Fibroblast of skin of right quadriceps (primary cell): ENCODE results near the gene SLC37A1.

ENCODE experiments used
- DNase-seq: peaks from one replicate; pipeline ENCODE4 v3.0.0-alpha.2; 2013

SLC37A1 gene

DNA sequence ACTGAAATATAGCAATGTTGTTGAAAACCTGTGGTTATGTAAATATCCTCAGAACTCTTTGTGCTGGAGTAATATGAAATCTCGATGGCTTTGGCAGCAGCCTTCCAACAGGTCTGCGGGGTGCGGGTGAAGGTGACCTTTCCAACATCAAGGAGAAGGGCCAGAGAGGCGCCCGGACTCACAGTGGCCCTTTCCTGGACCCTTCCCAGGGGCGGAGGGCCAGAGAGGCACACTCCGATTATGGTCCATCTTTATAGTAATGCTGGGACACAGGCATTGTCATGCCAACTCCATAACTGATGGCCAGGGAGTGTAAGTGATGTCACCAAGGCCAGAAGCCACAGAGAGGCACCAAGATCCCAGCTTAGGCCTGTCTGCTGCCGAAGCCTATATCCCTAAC is 18.1 kb downstream of the SLC37A1 start:
- no peak for DNase-seq

DNA sequence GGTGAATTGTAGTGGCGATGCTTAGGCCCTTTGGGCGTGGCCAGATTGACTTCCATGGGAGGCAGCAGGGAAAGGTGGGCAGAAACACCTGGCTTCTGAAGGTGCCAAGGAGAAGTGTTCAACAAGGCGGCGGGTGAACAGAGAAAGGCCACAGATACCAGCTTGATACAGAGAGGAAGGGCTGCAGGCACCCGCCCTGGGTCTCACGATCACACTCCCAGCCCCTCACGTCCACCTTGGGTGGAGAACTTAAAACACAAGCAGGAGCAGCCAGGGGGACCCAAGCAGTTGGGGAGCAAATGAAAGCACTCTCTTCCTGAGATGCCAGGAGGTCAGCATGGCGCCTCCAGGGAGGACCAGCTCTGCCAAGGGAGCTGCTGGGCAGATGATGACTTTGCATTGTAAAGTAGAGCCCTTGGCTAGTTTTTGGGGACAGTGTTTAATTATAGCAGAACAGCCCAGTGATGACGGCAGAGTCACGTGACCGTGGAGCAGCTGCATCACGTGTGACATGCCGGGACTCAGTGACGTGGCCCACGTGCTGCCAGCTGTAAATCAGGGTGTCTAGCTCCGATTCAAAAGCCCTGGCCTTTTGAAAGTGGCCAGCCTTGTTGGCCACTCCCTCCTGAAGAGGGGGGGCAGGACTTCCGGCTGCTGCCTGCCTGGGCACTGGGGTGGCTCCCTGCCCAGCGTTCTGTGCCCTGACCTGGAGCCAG is 19.0 kb downstream of the SLC37A1 start:
- DNase-seq = no peak

DNA sequence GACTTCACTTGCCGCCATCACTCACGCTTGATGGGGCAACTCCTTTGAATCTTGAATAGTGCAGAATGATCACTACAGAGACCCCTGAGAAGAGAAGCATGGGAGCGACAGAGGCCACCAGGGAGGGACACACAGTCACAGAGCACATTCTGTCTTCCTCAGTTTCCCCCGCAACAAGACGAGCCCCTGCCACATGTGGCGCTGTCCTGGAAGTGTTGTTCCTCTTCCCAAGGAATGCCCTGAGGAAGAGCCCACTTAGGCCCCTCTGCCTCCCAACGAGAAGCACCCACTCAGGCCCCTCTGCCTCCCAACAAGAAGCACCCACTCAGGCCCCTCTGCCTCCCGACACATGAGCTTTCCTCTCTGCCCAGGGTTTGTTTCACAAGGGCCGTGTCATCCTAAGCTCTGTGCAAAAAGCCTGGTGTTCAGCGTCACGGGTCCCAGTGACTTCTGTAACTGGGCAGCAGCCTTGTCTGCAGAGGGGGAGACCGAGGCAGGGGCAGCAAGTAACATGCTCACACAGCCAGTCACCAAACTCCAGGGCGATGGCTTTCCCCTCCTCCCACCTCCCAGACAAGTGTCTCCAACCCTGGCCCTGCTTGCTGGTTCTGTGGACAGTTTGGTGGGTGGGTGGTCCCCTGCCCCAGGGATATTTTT is 19.8 kb downstream of the SLC37A1 start:
- no peak for DNase-seq

DNA sequence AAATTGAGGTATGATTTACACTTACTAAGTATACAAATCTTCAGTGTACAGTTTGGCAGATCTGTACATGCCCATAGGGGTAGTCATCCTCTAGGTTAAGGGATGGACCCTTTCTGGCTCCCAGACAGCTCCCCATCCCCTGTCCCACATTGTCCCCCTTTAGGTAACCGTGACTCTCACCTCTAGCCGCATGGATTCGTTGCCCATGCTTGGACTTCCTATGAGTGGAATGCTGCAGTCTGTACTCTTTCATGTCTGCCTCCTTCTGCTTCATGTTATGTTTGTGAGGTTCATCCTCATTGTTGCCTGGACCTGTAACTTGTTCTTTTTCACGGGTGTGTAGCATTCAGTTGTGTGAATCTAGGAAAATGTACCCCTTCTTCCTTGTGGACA is 20.3 kb downstream of the SLC37A1 start:
- DNase-seq = no peak

DNA sequence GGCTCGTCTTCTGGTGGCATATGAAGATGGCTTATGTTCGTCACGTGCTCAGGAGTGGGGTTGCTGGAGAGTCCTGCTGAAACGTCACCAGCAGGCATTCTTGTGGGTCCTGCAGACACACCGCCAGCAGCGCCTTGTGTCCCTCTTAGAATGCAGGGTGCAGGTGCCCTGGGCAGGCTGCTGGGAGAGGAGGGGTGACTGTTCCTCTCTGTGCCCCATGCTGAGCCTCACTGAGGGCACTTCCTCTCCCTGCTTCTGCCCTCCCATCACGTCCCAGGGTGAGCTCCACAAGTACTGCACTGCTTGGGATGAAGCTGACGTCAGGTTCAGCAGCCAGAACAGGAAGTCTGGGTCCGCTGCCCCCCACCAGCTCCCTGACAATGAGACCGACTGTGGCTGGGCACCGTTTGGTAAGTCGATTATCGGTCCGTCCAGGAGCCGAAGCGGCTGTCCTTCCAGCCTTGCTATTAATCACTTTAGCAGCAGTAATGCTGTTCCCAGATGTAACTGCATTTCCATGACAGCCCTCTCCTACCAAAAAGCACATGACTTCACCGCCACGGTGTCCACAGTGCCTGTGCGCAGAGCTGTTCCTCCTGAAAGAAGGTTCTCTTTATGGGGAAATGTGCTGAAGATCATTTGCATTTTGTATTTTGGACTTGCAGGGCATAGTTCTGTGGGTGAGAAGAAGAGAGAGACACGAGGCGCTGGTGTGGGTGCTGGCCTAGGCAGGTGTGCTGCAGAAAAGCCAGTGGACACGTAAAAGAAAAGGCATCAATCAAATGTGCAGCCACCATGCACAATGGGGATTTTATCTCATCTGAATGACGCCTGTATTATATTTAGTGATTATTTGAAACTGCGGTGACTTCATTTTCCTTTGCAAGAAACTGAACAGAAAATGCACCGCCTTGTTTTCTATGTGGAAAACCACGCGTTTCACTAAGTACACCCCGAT is 21.0 kb downstream of the SLC37A1 start:
- DNase-seq = no peak

DNA sequence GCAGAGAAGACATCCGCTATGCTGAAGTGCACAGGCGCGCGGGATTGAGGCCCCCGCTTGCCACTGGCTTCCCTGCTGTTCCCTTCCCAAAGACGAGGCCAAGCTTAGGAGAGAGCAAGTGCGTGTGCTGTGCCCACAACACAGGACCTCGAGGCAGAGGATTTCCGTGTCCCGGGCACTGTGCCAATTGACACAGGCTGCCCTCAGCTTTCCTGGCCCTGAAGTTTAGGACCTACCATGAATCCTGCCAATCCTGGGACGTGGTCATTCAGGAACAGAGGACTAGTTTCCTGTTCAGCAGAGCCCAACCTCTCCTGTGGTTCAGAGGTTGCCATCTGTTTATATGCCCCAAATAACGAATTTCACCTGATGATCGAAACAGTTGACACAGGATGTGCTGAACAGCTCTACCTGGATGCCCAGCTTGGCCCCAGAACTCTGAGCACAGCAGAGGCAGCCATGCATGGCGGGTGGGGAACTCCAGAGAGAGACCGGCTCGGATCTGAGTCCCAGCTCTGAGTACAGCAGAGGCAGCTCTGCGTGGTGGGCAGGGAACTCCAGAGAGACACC is 22.0 kb downstream of the SLC37A1 start:
- DNase-seq = no peak

DNA sequence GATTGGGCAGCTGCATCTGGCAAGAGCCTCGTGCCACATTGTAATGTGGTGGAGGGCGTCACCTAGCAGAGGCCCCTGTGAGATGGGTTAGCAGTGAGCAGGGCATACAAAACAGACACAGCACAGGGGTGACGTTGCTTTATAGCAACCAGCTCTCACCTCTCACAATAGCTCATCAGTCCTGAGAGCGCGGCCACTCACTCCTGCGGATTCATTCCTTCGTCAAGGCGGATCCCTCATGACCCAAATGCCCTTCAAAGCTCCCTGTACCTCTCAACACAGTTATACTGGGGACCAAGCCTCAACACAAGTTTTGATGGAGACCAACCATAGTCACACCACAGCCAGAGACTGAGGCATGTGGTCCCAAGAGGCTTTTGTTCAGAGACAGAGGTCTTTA is 22.9 kb downstream of the SLC37A1 start:
- no peak for DNase-seq

DNA sequence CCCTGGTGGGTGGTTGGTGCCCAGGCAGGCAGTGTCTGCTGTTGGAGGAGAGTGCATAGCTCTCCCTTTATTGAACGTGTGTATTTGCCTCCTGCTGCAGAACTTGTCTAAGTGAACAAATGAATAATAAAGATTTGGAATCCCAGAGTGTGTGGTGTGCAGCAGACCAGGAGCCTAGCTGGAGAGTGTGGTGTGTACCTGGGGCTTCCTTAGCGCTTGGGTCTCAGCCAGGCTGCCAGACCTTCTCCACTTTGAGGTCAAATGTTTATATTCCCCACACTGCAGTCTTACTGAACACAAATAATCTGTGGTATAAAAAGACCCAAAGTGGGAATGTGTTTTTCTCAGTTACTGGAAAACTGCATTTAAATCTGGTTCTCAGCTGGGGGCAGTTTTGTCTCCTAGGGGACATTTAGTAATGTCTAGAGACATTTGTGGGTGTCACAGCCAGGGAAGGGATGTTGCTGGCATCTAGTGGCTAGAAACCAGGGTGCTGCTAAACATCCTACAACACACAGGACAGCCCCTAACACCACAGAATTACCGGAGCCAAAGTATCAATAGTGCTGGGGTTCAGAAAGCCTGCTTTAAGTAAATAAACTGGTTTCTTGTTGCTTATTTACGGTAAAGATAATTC is 23.6 kb downstream of the SLC37A1 start:
- DNase-seq = no peak

DNA sequence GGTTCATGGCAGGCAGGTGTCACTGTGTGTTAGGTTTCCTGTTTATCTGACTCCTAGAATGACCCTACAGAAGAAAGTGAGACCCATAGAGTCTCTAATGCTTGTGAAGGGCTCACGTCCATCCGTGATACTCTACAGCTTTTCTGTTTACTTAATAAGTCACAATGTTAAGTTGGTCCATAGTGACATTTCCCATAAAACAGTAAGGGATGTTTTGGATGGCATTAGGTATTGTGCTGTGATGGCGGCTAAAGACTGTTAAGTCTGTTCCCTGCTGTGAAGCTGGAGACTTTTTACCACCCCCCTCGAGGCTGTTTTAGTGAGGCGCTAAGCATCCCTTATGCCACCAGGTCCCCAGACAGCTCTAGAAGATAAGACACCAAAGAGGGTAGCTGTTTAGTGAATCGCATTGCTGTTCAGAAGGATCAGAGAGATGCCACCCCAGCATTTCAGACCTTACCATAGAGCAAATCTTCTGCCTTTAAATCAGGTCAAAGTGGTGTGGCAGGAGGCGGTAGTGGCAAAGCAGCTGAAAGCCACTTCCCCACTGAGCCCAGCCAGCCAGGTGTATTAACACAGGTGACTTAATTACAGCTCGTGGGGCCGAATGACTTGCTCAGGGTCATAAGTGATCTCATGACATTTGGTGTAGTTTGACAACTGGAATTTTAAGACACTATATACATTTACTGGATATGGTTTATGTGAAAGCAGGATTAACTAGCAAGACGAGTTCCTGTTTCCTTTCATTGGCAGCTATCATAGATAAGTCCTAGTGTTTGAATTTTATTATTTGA is 25.0 kb downstream of the SLC37A1 start:
- DNase-seq = no peak

DNA sequence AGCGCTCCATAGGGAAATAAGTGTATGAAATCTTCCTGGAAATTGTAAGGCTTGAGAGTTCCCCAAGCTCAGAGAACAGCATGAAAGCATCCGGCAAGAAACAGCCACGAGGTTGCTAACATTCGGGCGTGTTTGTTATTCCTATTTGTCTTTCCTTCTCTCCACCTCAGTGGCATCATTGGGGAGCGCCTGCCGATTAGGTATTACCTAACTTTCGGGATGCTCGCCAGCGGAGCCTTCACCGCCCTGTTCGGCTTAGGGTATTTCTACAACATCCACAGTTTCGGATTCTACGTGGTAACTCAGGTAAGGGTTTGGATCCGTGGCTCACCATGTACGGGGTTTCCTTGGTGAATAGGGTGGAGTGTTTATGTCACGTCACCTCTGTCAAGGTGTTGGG is 25.7 kb downstream of the SLC37A1 start:
- no peak for DNase-seq

DNA sequence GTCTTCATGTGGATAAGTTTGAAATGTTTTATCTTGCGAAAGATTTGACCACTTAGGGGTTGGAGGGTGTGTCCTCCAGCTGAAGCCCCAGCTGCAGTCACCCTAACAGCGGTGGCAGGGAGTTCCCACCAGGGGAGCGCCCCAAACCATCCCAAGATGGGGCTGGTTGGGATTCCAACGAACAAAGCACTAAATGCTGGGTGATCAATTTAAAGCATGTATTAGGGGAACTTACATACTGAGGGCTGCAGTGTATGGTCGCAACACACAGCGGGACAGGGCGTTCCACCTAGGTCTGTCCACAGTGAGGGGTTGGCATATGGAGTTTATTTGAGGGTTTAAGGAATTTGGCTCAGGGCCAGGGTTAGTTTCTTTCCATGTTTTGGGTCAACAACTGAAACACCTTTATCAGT is 26.3 kb downstream of the SLC37A1 start:
- no peak for DNase-seq

DNA sequence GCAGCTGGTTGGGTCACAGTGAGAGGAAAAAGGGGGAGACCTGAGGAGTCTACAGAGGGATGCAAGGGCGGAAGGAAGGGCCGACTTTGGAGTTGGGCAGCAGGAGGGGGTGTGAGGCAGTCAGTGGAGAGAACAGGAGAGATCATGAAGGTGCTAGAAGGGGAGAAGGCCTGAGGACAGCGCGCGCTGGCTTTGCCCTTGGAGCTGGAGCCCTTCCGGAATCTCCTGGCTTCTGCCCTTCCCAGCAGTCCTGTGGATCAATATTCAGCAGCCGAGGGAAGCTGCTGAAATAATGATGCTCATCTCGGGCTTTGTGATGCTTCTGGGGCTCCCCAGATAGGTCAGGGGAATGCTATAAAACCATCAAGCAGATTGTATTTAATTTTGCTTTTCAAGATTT is 26.7 kb downstream of the SLC37A1 start:
- no peak for DNase-seq

DNA sequence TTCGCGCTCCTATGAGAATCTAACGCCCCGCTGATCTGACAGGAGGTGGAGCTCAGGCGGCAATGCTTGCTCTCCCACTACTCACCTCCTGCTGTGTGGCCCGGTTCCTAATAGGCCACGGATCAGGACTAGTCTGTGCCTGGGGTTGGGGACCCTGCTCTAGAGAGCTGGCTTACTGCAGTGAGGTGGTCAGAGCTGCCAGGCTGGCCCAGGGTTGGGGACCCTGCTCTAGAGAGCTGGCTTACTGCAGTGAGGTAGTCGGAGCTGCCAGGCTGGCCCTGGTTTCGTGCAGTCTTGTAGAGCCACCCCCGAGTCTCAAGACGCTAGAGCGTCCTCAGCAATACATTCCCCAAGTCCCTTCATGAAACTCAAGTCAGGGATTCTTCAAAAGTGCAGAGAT is 27.5 kb downstream of the SLC37A1 start:
- DNase-seq = no peak

DNA sequence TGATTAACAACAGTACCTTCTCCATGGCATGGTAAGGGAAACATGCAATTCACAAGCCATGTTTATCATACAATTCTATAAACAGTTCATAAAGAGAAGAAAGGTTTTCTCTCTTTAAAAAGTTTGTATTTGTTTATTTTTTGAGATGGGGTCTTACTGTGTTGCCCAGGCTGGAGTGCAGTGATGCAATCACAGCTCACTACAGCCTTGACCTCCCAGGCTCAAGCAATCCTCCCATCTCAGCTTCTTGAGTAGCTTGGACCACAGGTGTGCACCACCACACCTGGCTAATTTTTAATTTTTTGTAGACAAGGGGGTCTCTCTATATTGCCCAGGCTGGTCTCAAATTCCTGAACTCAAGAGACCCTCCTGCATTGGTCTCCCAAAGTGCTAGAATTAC is 28.0 kb downstream of the SLC37A1 start:
- no peak for DNase-seq

DNA sequence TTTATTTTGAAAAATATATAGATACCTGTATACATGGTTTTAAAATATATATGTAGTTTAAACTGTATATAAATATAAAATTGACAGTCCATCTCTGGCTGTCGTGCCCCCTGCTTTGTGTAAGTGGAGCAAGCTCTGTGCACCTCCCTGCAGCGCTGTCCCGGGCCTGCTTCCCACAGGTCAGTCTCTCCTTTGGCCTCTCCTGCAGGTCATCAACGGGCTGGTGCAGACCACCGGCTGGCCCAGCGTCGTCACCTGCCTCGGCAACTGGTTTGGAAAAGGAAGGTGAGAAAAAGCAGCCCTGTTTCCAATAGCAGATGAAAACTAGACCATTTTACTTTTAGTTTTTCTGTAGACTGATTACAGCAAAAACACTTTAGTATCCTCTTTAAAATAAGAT is 28.5 kb downstream of the SLC37A1 start:
- DNase-seq = no peak

DNA sequence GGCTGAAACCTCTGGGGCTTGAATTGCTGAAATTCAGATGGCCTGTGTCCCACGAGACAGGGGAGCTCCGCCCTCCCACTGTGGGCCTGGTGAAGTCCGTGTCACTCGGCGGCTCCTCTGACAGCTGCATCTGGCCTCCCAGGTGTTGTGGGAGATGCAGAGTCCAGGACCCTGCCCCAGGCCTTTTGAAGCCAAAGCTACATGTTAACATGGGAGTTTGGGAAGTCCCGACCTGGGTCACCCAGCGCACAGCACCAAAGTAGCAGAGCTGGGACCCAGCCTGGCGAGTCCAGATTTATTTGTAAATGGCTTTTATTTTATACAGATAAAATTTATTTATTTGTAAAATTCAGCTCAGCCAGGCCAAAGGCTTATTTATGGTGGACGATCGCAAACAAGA is 28.9 kb downstream of the SLC37A1 start:
- DNase-seq = no peak

DNA sequence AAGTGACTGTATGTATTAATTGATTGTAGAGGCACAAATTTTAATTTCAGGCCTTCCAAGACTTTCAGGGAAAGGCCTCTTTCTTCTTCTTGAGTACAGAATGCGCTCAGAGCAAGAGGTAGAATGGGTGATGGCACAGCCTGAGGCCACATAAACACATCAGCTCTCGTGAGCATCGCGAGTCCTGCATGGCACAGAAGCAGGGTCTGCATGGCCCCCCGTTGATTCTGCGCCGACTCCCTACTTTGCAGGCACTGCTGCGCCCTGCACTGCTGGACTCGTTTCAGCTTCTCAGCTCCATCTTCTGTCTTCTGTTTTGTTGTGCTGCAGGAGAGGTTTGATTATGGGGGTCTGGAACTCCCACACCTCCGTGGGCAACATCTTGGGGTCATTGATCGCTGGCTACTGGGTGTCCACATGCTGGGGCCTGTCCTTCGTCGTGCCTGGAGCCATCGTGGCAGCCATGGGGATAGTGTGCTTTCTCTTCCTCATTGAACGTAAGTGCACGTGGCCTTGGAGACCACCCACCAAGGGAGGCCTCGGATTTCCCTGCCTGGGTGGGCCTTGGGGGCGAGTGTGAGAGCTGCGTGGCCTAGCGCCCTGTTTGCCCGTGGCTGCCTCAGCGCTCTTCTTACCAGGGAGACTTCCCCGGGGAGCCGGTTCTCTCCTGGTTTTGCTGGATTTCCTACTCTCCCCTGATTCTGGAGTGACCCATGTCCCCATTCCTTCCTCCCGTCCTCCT is 29.6 kb downstream of the SLC37A1 start:
- no peak for DNase-seq

DNA sequence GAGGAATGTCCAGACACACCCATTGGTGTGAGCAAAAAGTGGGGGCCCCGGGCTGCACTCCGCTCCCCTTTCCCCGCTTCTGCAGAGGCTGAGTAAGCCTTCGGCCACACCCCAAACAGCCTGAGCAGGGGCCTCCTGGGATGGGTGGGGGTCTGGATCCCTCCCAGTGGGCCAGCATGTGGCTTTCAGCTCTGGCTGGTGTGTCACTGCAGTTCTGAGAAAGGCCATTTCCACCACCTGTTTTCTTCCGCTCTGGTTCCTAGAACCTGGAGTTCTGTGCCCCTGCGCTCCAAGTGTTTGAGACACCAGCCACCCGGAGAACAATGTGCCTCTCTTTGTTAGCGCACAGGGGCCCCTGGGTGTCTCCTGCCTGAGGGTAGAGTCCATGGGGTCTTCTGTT is 30.9 kb downstream of the SLC37A1 start:
- DNase-seq = no peak

DNA sequence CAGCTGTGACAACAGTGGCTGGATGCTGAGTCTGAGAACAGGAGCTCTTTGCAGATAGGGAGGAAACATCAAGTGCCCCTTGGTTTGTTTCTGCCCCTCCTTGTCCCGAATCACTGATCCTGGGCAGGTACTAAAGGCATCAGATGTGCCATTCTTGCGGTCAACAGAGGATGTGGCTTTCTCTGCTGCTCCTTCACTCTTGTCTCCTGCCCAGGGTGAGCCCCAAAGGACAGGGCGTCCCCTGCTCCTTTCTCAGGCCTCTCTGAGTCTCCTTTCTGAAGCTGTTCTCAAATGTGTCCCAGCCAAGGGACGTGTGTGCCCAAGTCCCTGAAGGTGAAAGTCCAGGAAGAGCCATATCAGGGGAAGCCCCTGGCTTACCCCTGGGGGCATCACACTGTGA is 31.7 kb downstream of the SLC37A1 start:
- no peak for DNase-seq

DNA sequence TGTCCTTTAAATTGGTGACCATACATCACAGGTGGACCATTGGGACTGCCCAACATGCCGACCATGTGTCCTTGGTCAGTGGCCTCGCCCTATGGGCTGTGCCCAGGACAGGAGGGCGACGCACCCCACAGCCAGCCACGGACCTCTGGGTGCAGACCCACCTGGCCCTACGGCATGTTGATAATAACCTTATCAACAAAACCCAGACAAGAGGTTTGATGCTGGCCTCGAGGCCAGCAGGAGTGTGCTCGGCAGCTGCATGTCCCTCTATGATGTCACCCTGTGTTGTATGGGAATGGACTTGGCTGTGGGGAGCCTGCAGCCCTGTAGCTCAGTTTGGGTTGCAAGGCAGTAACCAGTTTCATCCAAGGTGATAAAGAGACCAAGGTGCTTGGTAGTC is 32.1 kb downstream of the SLC37A1 start:
- no peak for DNase-seq

DNA sequence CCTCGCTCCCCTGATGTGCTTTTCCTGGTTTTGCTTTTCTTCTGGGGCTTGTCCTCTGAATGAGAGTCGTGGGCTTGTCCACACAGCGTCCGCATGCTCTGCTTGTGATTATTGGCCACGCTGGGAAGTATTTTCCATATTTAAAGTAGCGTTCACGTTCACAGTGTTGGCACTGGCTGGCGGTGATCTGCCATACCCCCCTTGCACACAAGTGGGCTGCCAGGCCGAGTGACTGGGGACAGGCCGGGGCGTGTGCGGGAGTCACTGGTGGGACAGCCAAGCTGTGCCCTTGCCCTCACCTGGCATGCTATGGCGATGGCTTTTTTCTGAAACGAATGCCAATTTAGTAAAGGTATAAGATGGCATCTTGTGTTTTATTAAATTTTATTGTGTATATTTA is 32.8 kb downstream of the SLC37A1 start:
- DNase-seq = no peak
